ENCODE data around the gene BAIAP2L2. TPM values are rescaled to one million over a fixed set of nuclear protein-coding genes. Genes with fewer than 3 reads are reported as not detected.

The BAIAP2L2 gene
- total and polyA plus RNA-seq, 2 donors (not counting 1 experiment from before 2014, with no cell fraction given), result 0.96 to 1.2 TPM

- ChIA-PET CTCF (interaction anchor here (1.7 kb wide), 1 partner anchor 10 kb away, joined by 7 read pairs; no protein-coding TSS in a partner anchor), POLR2A (no interaction called here)
- Histone ChIP-seq H2AFZ (ENCODE audit: insufficient read depth, low read depth, low read length, poor library complexity, severe bottlenecking) (no peak overlapping the region), H3K4me1 (ENCODE audit: control insufficient read depth in 2 of 2, insufficient read depth in 2 of 2, low read length in 2 of 2) (peaks cover 0 to 5% of the 10 kb centered on the region in 2 donors), H3K27ac (ENCODE audit: low read length in 2 of 2) (no peak overlapping the region), H3K9ac (ENCODE audit: low read length) (no peak overlapping the region), H4K20me1 (ENCODE audit: control insufficient read depth, insufficient read depth, low read length, poor library complexity, severe bottlenecking) (no peaks in the 10 kb centered on the region), H3K4me2 (replicated peaks; ENCODE audit: low read depth, low read length, poor library complexity, severe bottlenecking) (no peak overlapping the region), H3K79me2 (ENCODE audit: control insufficient read depth, insufficient read depth, low read length) (no peaks in the 10 kb centered on the region), H3K36me3 (replicated peaks in 1 of 2; ENCODE audit: control extremely low read depth in 1 of 2, control insufficient read depth in 1 of 2, extremely low read depth in 1 of 2, insufficient read depth in 2 of 2, low read length in 1 of 2) (no peaks in the 10 kb centered on the region), H3K4me3 (ENCODE audit: control extremely low read depth in 1 of 5, extremely low read depth in 1 of 5, insufficient read depth in 1 of 5, low read depth in 2 of 5, low read length in 4 of 5) (no peak overlapping the region), H3K27me3 (replicated peaks in 1 of 4; ENCODE audit: control extremely low read depth in 1 of 4, control insufficient read depth in 3 of 4, insufficient read depth in 4 of 4, low read length in 3 of 4) (peaks cover 0 to 8% (median 0%) of the 10 kb centered on the region in 4 experiments), H3K9me3 (ENCODE audit: control extremely low read depth in 1 of 3, control insufficient read depth in 2 of 3, insufficient read depth in 1 of 3, low read length in 2 of 3) (no peaks in the 10 kb centered on the region)
- peaks cover 21% of the 10 kb centered on the region for H3K27me3 Mint-ChIP-seq
- no peak overlapping the region for H3K4me3 Mint-ChIP-seq
- H3K4me1 Mint-ChIP-seq, result peaks cover 5% of the 10 kb centered on the region
- ATAC-seq (ENCODE audit: low read depth), result no peak
- no peak for DNase-seq
- H3K9me3 Mint-ChIP-seq (ENCODE audit: insufficient read depth), result no peaks in the 10 kb centered on the region
- TF ChIP-seq EZH2 (IDR thresholded peaks at IDR 0.05; ENCODE audit: borderline replicate concordance, insufficient read depth, low read depth, low read length, poor library complexity, severe bottlenecking) (no peak), CTCF (IDR thresholded peaks at IDR 0.05) (no peak)
- no peak overlapping the region for H3K27ac Mint-ChIP-seq
- 60% methylated on average over 5 of the region's 5 CpGs for WGBS (ENCODE audit: insufficient coverage)
- intact Hi-C loops (cut with micrococcal nuclease), result no loop called here
Measured at GRCh38 chr22:38041760-38042487, 68.6 kb downstream of the BAIAP2L2 start.

Data from B cell (primary cell).